T-helper 2 cell (primary cell): ENCODE data around the gene NEUROG1.

Source experiments
- DNase-seq, 5 experiments: peaks; one replicate each; pipeline versions ENCODE4 v3.0.0 to v3.0.0-alpha.2; 2012 to 2022
- total RNA-seq, 2 donors: gene quantifications; one replicate each; lab custom pipeline; 2026; lab: John Stamatoyannopoulos, UW

Gene NEUROG1
- total RNA-seq: 0 reads per million in 2 donors

- no peak for DNase-seq
Measured at GRCh38 chr5:135535820-135536801, at the start of gene NEUROG1. TSS of gene NEUROG1 (minus strand) at chr5:135535964. CDS start at chr5:135535690, 274 bp downstream.

- DNase-seq: no peak
Measured at GRCh38 chr5:135584918-135585317, 49.2 kb upstream of the NEUROG1 start.

- DNase-seq: no peak
Measured at GRCh38 chr5:135584276-135584675, 48.5 kb upstream of the NEUROG1 start.

GRCh38 chr5:135582099-135582781 is 46.5 kb upstream of the NEUROG1 start:
- DNase-seq: no peak

- DNase-seq: peak in 1 of 5 experiments; percentile 30
Measured at GRCh38 chr5:135578685-135579341, 43.0 kb upstream of the NEUROG1 start, which contains the start of gene CXCL14. TSS of gene CXCL14 (minus strand) at chr5:135578991. CDS start at chr5:135578778, 213 bp downstream.

- no peak for DNase-seq
Measured at GRCh38 chr5:135578305-135578684, 42.5 kb upstream of the NEUROG1 start.

- DNase-seq: no peak
Measured at GRCh38 chr5:135577421-135577820, 41.7 kb upstream of the NEUROG1 start.

- no peak for DNase-seq
Measured at GRCh38 chr5:135576075-135576599, 40.4 kb upstream of the NEUROG1 start.

- no peak for DNase-seq
Measured at GRCh38 chr5:135574493-135574892, 38.7 kb upstream of the NEUROG1 start.

GRCh38 chr5:135571902-135572301 is 36.1 kb upstream of the NEUROG1 start:
- DNase-seq: no peak

GRCh38 chr5:135571066-135571609 is 35.4 kb upstream of the NEUROG1 start:
- no peak for DNase-seq

- no peak for DNase-seq
Measured at GRCh38 chr5:135570453-135570764, 34.6 kb upstream of the NEUROG1 start.

- DNase-seq: peak in 1 of 5 experiments; percentile 12
Measured at GRCh38 chr5:135569755-135570452, 34.1 kb upstream of the NEUROG1 start.

- DNase-seq: peak in 1 of 5 experiments; percentile 49
Measured at GRCh38 chr5:135568923-135569360, 33.2 kb upstream of the NEUROG1 start.

GRCh38 chr5:135568246-135568645 is 32.5 kb upstream of the NEUROG1 start:
- no peak for DNase-seq

GRCh38 chr5:135567661-135568060 is 31.9 kb upstream of the NEUROG1 start:
- DNase-seq: no peak

GRCh38 chr5:135566422-135567400 is 30.9 kb upstream of the NEUROG1 start:
- no peak for DNase-seq

- peak in 4 of 5 experiments; percentile 33 to 66 (median 45) for DNase-seq
Measured at GRCh38 chr5:135565725-135566421, 30.1 kb upstream of the NEUROG1 start.

GRCh38 chr5:135565266-135565665 is 29.5 kb upstream of the NEUROG1 start:
- DNase-seq: no peak

GRCh38 chr5:135564331-135564730 is 28.6 kb upstream of the NEUROG1 start:
- no peak for DNase-seq
